ENCODE measurements around the gene PSORS1C1. TPM values are rescaled to one million over a fixed set of nuclear protein-coding genes. Genes with fewer than 3 reads are reported as not detected.
"Not testable (repeated sequence)": the region's sequence is repeated elsewhere in the genome, so short reads cannot be mapped to it uniquely, and the experiment has no call there.

PSORS1C1 gene
- polyA plus RNA-seq, 12 donors: 0.41 to 1.3 (median 0.67) TPM; not detected in 2

DNA sequence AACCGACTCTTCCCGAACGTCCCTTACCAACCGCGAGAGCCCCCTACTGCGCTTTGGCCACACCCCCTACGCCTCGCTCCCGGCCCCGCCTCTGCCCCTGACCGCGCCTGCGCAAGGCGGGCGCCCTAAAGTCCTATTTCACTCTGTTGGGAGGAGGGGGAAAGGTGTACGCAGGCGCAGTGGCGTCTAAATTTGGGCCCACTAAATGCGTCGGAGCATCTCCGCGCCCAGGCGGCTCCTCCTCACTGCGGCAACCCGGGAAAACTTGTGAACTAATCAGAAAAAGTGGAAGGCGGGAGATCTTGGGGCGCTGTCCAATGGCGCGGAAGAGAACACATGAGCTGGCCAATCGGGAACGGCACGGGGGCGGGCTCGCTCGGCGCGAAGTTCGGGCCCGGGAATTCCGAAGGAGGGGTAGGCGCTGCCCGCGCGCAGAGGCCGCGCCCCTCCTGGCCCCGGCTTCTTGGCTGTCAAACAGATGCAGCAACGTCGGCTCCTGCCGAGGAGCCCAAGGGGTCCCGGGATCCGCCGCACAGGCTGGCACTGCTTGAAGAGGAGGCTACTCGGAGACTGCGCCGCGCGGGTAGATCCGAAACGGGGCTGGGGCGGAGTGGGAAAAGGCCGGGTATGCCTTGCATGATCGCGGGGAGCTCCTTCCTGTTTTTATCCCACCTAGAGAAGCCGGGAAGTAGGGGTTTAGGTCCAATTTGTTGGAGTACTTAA is 43.7 kb downstream of the PSORS1C1 start, which contains the start of gene TCF19:
TSS of gene TCF19 (plus strand) at position 450 of the 723 bp plus-strand sequence. CDS start 881 bp downstream, outside the sequence.
- peak; percentile 100 for DNase-seq

- DNase-seq: no peak
These were observed 44.6 kb downstream of the PSORS1C1 start for GRCh38 chr6:31158863-31159855.

DNA sequence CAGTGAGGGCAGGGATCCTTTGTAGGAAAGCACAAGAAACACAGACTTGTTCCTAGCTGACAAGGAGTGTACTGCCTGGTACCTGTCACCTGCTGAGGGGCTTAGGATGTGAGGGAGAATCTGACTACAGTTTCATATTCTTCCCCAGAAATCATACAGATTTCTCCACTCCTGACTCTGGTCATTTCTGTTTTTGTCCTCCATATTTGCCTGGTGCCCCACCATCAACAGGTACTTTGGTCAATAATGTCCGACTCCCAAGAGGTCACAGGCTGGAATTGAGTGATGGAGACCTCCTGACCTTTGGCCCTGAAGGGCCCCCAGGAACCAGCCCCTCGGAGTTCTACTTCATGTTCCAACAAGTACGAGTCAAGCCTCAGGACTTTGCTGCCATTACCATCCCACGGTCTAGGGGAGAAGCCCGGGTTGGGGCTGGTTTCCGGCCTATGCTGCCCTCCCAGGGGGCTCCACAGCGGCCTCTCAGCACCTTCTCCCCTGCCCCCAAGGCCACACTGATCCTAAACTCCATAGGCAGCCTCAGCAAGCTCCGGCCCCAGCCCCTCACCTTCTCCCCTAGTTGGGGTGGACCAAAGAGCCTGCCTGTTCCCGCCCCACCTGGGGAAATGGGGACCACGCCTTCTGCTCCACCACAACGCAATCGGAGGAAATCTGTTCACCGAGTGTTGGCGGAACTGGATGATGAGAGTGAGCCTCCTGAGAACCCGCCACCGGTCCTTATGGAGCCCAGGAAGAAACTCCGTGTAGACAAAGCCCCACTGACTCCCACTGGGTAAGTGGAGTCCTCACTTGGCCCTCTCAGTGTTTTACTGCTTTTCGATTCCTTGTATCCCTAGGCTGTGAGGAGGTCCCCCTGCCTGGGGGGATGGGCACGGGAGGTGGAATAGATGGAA is 46.9 kb downstream of the PSORS1C1 start:
- no peak for DNase-seq

DNA sequence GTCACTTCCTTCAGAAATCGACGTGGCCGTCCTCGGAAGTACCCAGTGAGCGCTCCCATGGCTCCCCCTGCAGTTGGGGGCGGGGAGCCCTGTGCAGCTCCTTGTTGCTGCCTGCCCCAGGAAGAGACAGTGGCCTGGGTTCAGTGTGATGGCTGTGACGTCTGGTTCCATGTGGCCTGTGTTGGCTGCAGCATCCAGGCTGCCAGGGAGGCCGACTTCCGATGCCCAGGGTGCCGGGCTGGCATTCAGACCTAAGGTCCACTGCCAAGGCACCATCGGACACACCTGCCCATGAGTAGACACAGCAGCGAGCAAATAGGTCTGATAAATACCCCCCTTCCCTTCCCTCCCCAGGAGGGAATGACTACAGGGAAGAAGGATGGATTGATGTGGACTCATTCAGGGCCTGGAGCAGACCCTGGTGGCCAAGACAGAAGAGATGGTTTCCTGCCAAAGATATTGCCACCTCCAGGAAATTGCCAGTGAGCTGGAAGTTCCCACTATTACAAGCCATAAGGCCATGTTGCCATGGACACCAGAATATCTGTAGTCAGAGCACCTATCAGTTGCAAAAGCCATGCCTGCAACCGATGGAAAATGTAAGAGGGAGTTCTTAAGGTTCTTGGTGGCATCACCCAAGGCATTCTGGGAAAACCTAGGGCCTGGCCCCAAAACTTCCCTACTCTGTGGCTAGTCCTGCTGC is 48.0 kb downstream of the PSORS1C1 start:
- no peak for DNase-seq

DNA sequence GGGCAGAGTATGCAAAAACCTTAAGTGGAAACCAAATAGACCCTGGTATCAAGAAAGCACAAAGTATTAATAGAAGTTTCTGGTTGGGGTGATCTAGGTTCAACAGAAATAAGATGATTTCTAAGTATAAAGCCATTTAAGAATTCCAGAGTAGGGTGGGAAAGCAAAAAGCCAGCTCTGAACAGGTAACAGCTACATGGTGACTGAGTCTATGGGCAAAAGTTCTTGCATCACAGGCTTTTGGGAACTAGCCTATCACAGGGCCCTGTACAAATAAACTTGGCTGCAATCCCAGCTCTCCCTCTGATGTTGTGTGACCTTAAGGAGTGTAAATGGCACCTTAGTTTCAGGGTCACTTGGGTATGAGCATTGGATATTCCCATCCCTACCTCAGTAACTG is 49.3 kb downstream of the PSORS1C1 start:
- DNase-seq: no peak

DNA sequence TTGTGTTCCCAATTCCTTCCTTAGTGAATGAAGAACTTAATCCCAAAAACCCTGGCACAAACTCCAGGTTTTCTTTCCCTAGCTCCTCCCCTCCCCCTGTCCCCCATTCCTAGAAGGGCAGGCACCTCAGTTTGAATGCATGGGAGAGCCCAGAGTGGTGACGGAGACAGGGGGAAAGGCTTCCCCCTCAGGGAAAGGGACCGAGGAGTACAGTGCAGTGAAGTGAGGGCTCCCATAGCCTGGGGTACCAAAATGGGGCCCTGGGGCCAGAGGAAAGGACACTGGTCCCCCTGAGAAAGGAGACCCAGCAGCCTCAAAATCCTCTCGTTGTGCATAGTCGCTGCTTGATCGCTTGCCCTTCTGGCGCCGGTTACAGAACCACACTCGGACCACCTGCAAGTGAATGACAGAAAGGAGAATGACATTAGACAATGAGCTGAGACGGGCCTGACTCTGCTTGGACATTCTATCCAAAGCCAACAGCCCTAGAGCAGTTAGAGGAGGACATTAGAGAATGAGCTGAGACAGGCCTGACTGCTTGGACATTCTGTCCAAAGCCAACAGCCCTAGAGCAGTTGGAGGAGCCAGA is 50.0 kb downstream of the PSORS1C1 start:
- DNase-seq: not testable (repeated sequence)

DNA sequence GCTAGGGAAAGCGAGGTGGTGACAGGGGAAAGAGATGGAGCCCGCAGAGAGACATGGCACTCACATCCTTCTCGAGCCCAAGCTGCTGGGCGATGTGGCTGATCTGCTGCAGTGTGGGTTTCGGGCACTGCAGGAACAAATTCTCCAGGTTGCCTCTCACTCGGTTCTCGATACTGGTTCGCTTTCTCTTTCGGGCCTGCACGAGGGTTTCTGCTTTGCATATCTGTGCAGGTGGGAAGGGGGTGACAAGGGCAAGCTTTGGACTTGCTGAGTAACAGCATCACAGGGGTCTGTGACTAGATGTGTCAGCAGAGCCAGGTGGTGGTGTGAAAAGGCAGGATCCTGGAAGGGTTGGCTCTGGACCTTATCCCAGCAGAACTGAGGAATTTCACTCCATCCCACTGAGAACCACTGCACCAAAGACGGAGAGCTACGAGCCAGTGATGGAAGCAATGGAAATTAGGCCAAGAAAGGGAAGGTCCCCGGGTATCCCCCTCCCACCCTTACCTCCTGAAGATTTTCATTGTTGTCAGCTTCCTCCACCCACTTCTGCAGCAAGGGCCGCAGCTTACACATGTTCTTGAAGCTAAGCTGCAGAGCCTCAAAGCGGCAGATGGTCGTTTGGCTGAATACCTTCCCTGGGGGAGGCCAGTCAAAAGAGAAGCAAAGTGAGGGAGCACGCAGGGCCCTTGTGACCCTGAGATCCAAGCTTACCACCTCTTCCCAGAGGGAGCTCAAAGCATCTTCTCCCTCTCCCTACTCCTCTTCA is 50.6 kb downstream of the PSORS1C1 start:
- not testable (repeated sequence) for DNase-seq

GRCh38 chr6:31165986-31166385 is 51.4 kb downstream of the PSORS1C1 start:
- DNase-seq: no peak

DNA sequence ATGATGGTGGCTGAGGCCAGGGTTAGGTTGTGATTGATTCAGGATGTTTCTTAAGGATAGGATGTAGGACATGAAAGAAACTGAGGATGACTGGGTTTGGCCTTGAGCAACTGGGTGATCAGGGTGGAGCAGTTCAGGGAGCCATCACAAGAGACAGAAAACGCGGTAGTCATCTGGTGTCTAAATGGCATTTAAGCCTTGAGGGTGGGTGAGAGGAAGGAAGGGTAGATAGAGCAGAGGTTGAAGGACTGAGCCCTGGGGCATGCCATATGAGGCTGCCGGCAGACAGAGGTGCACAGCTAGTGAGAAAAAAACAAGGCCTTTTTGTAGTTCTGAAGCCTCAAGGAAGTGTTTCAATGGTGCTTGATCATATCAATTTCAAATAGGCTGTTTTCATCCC is 54.0 kb downstream of the PSORS1C1 start:
- no peak for DNase-seq

DNA sequence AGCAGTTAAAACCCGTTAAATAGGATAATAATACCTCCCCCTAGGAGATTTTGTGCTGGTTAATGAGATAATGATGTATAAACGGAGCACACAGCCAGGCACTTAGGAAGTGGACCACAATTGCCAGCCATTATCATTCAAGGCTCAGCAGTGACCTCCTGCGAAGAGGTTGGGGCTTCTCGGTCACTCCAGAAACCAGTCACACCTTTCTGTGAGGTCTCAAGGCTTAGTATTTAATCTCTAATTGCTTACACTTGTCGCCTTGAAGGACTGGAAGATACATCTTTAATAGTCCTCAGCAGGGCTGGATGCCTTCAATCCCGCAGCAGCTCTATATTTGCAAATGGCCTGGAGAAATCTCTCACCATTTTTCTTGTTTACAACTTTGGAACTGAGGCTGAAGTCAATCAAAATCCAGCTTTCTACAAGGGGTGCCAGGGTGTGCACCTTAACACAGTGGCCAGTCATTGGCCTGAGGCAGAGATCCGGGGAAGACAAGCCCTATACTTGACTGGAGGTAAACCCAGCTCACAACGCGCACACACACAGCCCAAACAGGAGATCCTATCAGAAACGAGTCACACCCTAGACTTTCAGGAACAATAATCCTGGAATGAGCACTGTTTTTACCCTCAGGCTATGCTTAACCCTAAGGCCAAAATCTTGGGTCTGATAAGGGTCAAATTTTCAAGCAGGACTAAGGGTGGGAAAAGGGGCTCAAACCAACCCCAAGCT is 54.7 kb downstream of the PSORS1C1 start:
- DNase-seq: no peak

GRCh38 chr6:31169858-31170599 is 55.4 kb downstream of the PSORS1C1 start:
- not testable (repeated sequence) for DNase-seq

DNA sequence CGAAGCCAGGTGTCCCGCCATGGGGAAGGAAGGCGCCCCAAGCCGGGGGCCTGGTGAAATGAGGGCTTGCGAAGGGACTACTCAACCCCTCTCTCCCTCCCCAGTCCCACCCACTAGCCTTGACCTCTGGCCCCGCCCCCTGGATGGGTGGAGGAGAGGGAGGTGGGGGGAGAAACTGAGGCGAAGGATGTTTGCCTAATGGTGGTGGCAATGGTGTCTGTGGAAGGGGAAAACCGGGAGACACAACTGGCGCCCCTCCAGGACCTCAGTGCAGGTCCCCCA is 55.9 kb downstream of the PSORS1C1 start, which contains the start of gene POU5F1:
TSS of gene POU5F1 (minus strand) at position 83 of the 282 bp plus-strand sequence. CDS start at position 21, 62 bp downstream.
- DNase-seq: no peak

GRCh38 chr6:31170987-31171671 is 56.5 kb downstream of the PSORS1C1 start:
- DNase-seq: no peak

GRCh38 chr6:31171931-31172905 is 57.6 kb downstream of the PSORS1C1 start:
- DNase-seq: no peak

DNA sequence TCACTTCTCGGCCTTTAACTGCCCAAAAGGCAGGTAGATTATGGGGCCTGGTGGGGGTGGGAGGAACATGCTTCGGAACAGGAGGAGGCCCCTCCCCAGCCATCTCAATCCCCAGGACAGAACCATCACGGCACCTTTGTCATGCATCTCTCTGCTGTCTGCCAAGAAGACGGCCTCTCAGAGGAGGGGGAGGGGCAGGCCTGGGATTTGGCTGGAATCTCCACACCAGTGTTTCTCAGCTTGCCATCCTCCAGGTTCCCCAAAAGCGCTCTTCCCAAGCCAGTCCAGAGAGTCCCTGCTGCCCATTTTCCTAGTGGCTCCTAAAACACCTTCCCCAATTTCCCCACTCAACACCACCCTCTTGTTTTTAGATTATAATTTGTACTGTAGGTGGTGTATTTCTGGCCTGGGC is 58.4 kb downstream of the PSORS1C1 start:
- DNase-seq: no peak

DNA sequence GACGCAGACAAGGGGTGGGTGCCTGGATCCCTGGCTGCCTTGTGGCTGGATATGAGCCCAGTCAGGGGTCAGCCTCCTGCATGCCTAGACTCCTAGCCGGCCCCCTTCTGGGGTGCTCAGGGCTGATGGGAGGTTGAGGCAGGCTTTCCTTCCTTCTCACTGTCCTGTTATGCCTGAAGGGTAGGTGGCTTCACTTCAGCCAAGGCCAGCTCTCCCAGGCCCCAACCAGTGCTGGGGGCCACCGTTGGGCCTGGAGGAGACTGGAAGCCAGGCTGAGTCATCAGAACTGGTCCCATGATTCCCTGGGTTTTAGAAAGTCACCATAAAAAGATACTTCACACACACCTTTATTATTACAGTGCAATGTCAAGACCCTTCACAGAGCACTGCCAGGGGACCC is 58.8 kb downstream of the PSORS1C1 start:
- DNase-seq: no peak

Data from muscle of arm (tissue), 12 donors.